Measurements from ENCODE around the gene FNBP1L.

The FNBP1L gene

DNA sequence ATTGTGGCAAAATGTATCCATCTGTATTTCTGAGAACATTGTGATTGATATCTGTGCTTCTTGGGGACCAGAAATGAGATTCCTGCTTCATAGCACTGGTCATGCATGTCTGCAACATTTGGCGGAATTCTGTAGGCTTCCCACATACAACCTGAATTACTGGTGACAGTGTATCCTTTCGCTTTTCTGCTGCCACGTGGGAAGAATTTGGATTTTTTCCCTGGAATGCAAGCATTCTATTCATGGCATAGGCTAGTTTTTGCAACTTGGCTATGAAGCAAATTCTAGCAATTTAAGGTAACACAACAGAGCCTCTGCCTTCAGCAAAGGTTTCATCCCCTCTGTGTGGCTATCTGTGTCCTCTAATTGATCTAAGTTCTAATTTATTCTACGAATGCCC, 147.8 kb downstream of the FNBP1L start:
- no peak for DNase-seq

DNA sequence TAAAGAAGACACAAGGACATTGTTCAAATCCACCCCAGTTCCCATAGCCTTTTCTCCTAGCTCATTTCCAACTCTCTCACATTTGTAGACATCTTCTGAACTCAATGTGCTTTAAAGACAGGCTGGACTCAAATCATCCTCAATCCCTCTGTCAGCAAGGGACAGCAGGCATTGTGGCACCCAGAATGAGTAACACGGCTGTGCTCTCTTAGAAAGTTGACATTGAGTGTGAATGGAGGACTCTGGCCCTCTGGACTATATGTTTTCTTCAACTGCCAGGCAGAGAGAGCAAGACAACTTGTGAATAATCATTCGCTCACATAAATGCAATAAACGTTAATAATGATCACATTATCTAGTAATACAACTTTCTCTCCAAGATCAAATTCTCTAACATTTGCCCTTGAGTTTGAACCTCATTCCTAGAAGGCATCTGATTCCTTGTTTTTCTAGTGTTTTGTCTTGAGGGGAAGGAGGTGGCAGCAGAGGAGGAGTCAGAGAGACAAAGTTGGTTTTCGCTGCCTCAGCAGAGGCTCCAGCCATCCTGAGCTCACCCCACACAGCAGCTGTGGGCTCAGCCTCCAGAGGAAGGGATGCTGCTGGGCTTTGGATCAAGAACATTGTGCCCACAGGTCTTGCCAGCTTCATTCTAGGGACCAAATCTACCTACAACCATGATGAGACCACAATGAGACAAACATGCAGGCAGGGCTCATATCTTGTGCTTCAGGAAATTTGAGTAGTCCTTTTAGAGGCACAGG, 148.6 kb downstream of the FNBP1L start:
- DNase-seq: no peak

GRCh38 chr1:93597709-93598108, 149.8 kb downstream of the FNBP1L start:
- no peak for DNase-seq

DNA sequence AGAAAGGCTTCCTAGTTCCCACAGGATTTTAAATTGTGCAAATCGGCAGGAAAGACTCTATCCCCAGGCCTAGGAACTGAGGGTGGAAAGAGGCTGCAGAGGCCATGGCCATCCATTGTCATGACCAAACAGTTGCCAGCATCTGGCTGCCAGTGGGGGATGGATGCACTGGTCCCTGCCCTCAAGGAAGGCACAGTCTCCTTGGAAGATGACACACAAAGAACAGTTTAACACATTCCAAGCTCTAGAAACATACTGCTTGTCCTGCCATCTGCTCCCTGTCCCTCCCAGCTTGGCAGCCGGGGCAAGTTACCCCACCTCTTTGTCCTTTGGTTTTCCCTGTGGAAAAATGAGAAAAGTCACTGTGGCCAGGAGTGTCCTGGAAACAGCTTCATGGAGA, 150.5 kb downstream of the FNBP1L start:
- no peak for DNase-seq

- no peak for DNase-seq
Observed at GRCh38 chr1:93598861-93599439, 151.0 kb downstream of the FNBP1L start.

DNA sequence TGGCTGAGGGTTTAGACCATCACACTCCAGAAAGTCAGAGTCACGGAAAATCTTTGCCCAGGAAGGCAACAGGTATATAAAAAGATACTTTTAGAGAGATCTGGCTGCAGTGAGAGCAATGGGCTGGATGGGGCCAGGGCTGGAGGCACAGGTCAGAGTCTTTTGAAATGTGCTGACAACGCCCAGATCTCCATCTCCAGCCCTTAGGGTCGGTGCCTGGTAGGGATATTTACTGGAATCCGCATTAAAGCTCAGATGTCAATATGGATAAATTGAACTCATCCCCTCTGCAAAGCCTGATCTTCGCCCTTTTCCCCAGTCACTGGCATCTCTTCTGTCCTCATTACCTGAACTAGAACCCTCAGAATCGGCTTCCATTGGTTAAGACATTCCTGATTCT, 151.6 kb downstream of the FNBP1L start:
- DNase-seq: no peak

DNA sequence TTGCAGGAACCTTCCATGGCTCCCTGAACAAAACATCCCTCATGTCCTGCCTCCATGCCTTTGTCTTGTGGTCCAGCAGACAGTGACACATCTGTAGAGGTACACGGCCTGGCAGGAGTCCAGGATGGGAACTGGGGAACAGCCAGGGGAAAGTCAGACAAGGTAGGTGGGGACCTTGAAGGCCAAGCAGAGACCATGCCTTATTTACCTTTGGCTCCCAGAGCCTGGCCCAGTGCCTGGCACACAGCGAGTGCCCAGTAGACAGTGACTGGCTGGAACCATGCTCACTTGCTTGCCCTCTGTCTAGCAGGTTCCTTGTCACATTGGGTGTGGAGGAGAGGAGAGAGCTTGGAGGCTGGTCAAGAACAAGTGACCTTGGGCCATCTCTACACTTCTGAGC, 152.7 kb downstream of the FNBP1L start:
- no peak for DNase-seq

GRCh38 chr1:93601686-93602085, 153.8 kb downstream of the FNBP1L start:
- DNase-seq: no peak

DNA sequence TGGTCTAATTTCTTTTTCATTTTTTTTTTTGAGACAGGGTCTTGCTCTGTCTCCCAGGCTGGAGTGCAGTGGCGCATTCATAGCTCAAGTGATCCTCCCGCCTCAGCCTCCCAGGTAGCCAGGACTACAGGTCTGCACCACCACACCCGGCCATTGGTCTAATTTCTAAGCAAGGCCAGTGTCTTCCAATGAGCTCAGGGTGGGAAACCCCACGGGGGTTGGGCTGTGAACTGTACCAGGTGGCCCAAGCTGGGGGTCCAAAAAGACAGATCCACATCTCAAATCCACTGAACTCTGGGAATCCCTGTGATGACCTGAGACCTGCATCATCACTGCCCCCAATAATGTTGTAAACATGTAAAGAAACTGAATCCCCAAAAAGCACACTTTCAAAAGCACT, 154.2 kb downstream of the FNBP1L start:
- no peak for DNase-seq

DNA sequence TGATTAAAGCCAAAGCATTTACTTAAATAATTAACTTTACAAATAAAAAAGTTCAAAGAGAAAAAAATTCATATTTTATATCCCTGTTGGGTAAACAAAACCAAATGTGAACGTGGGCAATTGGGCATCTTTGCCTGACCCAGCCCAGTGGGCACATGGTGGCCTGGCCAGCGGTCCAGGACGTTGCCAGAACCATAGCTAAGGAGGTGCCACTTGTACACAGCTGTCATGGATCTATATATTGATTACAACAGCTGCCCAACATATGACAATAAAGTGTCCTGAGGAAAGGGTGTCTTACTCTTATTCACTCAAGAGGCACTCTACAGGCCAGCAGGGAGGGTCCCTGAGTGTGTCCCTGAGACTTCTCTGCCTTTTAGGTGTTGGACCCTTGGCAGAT, 155.2 kb downstream of the FNBP1L start:
- DNase-seq: no peak

DNA sequence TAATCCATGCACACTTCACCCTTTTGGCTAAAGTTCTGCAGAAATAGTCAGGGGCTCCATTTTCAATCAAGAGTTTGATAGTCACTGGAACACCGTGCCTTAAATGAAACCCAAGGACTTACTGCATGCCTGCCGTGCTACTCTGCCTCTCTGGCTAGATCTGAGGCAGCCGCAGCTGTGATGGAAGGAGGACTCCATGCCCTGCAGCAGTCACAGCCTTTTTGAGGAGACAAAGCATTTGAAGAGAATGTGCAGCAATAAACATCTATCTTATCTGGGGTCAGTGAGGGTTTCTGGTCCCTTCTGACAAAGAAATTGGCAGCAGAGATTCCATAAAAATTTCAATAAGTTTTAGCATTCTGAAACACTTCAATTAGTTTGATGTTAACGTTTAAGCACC, 155.7 kb downstream of the FNBP1L start:
- DNase-seq: no peak
